GM12878 (cell line): Measurements from ENCODE around the gene LAP3. TPM values are rescaled to one million over a fixed set of nuclear protein-coding genes. Genes with fewer than 3 reads are reported as not detected.

Source experiments
- ATAC-seq: fragments of 200-7000 bp; cut with Tn5 transposase; 3 replicates; pipeline ENCODE4 v1.9.1; 2020; ENCODE audit warnings: mild to moderate bottlenecking, moderate library complexity
- BruUV-seq: library from RNA; stranded (reverse); fragments of 400-500 nt; replicated peaks from 2 replicates; lab custom pipeline; 2021; lab: Mats Ljungman, UMichigan
- CTCF ChIA-PET: fragments of 300-600 bp; sonication (Branson Sonifier 250); formaldehyde crosslinking; extraction: SDS; loops from one replicate; lab custom pipeline; 2021; ENCODE audit warnings: inconsistent platforms; lab: Yijun Ruan, JAX
- POLR2A ChIA-PET: fragments of 350-600 bp; formaldehyde crosslinking; extraction: SDS; loops from one replicate; lab custom pipeline; 2021; ENCODE audit warnings: inconsistent platforms; lab: Charles Lee
- RAD21 ChIA-PET: fragments of 300-600 bp; sonication (Branson Sonifier 250); formaldehyde crosslinking; loops from one replicate; lab custom pipeline; 2023; ENCODE audit warnings: antibody characterized with exemption; ENCODE audit not compliant: unreplicated experiment; lab: Charles Lee
- SMC1A ChIA-PET: fragments of 300-600 bp; sonication (Branson Sonifier 250); formaldehyde crosslinking; loops from one replicate; lab custom pipeline; 2023; ENCODE audit not compliant: unreplicated experiment, uncharacterized antibody; lab: Charles Lee
- DNase-seq: peaks from one replicate; pipeline ENCODE4 v3.0.0-alpha.2; 2011; ENCODE audit warnings: low read depth, low spot score
- FAIRE-seq: peaks from 3 replicates; lab custom pipeline; 2011; peaks lifted over from hg19 to GRCh38; lab: Jason Lieb, UNC
- H2AFZ ChIP-seq: 2 replicates; pipeline ENCODE4 v1.6.0; 2011; ENCODE audit warnings: low read depth, low read length, control low read depth; ENCODE audit not compliant: control insufficient read depth
- H3K27ac ChIP-seq: 2 replicates; pipeline ENCODE4 v1.5.1; 2011; ENCODE audit warnings: control low read depth; ENCODE audit not compliant: control insufficient read depth, insufficient read depth
- H3K27me3 ChIP-seq, 2 experiments: replicated peaks in 1 of 2; 2 replicates each; pipeline versions ENCODE4 v1.6.0 to v1.6.1; 2011; ENCODE audit warnings: low read length in 1 of 2; ENCODE audit not compliant: control insufficient read depth in 2 of 2, insufficient read depth in 2 of 2
- H3K36me3 ChIP-seq, 2 experiments: 2 replicates each; pipeline ENCODE4 v1.5.1; 2011; ENCODE audit warnings: low read length in 1 of 2; ENCODE audit not compliant: control insufficient read depth in 2 of 2, insufficient read depth in 2 of 2
- H3K4me1 ChIP-seq: 2 replicates; pipeline ENCODE4 v1.6.1; 2011; ENCODE audit warnings: mild to moderate bottlenecking, low read length, moderate library complexity, mixed read lengths; ENCODE audit not compliant: control insufficient read depth, insufficient read depth
- H3K4me2 ChIP-seq: 2 replicates; pipeline ENCODE4 v1.6.0; 2011; ENCODE audit warnings: control low read depth; ENCODE audit not compliant: control insufficient read depth, insufficient read depth
- H3K4me3 ChIP-seq: fragments of 200-600 bp; sonication (generic); 2 replicates; pipeline ENCODE4 v1.5.1; 2016
- H3K79me2 ChIP-seq: 2 replicates; pipeline ENCODE4 v1.6.0; 2011; ENCODE audit warnings: low read length; ENCODE audit not compliant: control insufficient read depth, insufficient read depth
- H3K9ac ChIP-seq: 2 replicates; pipeline ENCODE4 v1.8.0; 2011; ENCODE audit warnings: low read length, control low read depth, mixed read lengths; ENCODE audit not compliant: control insufficient read depth, insufficient read depth
- H3K9me3 ChIP-seq: replicated peaks from 3 replicates; pipeline ENCODE4 v1.5.1; 2011; ENCODE audit warnings: mild to moderate bottlenecking, low read length; ENCODE audit not compliant: control insufficient read depth, insufficient read depth
- H4K20me1 ChIP-seq: 2 replicates; pipeline ENCODE4 v1.6.0; 2011; ENCODE audit not compliant: control insufficient read depth, insufficient read depth
- BCL11A ChIP-seq: IDR thresholded peaks from 2 replicates; pipeline ENCODE4 v1.6.1; 2011; ENCODE audit warnings: low read depth, low read length
- CHD4 ChIP-seq: fragments of 200-600 bp; sonication (generic); IDR thresholded peaks from 2 replicates; pipeline ENCODE4 v1.6.1; 2016; ENCODE audit warnings: mild to moderate bottlenecking
- CREB1 ChIP-seq: IDR thresholded peaks from 2 replicates; pipeline ENCODE4 v1.6.1; 2012; ENCODE audit warnings: low read depth, mild to moderate bottlenecking, inconsistent platforms
- CREM ChIP-seq: IDR thresholded peaks from 2 replicates; pipeline ENCODE4 v1.6.1; 2014; ENCODE audit warnings: antibody characterized with exemption, low read depth
- DPF2 ChIP-seq: fragments of 450-650 bp; IDR thresholded peaks from 2 replicates; pipeline ENCODE4 v1.6.1; 2017; ENCODE audit warnings: mild to moderate bottlenecking
- JUND ChIP-seq: IDR thresholded peaks from 2 replicates; pipeline ENCODE4 v1.6.1; 2012; ENCODE audit warnings: low read depth, mild to moderate bottlenecking, low read length, improper control_type of control experiment, moderate library complexity
- NRF1 ChIP-seq: conservative IDR thresholded peaks from 2 replicates; pipeline ENCODE4 v1.6.1; 2011; ENCODE audit warnings: mild to moderate bottlenecking, low read depth, low read length, improper control_type of control experiment
- RAD51 ChIP-seq: fragments of 450-650 bp; IDR thresholded peaks from 2 replicates; pipeline ENCODE4 v1.6.1; 2016; ENCODE audit warnings: moderate library complexity, mild to moderate bottlenecking, inconsistent platforms
- RFX5 ChIP-seq: IDR thresholded peaks from 2 replicates; pipeline ENCODE4 v1.6.1; 2011; ENCODE audit warnings: low read depth, low read length, improper control_type of control experiment
- SKIL ChIP-seq: fragments of 450-650 bp; IDR thresholded peaks from 2 replicates; pipeline ENCODE4 v1.6.1; 2017; ENCODE audit warnings: mild to moderate bottlenecking, low read depth, inconsistent platforms; ENCODE audit not compliant: poor library complexity, severe bottlenecking
- TAF1 ChIP-seq: IDR thresholded peaks from 2 replicates; pipeline ENCODE4 v1.6.1; 2011; ENCODE audit warnings: mild to moderate bottlenecking, low read depth, low read length, borderline replicate concordance
- ZBTB33 ChIP-seq: fragments of 450-650 bp; IDR thresholded peaks from 2 replicates; pipeline ENCODE4 v1.6.1; 2017; ENCODE audit warnings: mild to moderate bottlenecking
- ZNF622 ChIP-seq: fragments of 450-650 bp; IDR thresholded peaks from 2 replicates; pipeline ENCODE4 v1.6.1; 2017; ENCODE audit warnings: mild to moderate bottlenecking, inconsistent platforms
- WGBS: methylation state at CpG from one replicate; pipeline ENCODE4 v1.1.6; 2016; ENCODE audit warnings: low lambda C conversion rate; ENCODE audit not compliant: insufficient replicate concordance, insufficient coverage; ENCODE audit errors: missing lambda C conversion rate; 5-methylcytosine and 5-hydroxymethylcytosine counted together
- in situ Hi-C: fragments of 300-500 bp; cut with MboI; formaldehyde crosslinking; loops from 9 replicates; pipeline ENCODE4 v1.14.3; 2018; ENCODE audit warnings: mixed read lengths
- intact Hi-C: fragments of 100-400 bp; cut with micrococcal nuclease; formaldehyde crosslinking; loops from one replicate; pipeline ENCODE4 v1.14.2; 2022; ENCODE audit not compliant: unreplicated experiment
- polyA plus RNA-seq, 11 experiments: library from polyadenylated mRNA; depleted of rRNA in 4 of 11; unstranded in 6 of 11; stranded (reverse) in 5 of 11; fragments of >200 nt; fragmentation: Nextera tagmentation in 4 of 11; fragmentation: Illumina TruSeq in 1 of 11; extraction: Ambion mirVana in 4 of 11; extraction: Trizol in 1 of 11; gene quantifications; 1 replicate in 1 of 11; 2 replicates in 10 of 11; pipeline versions ENCODE4 v1.2.1 to v1.2.3, GENCODE V29; 2011 to 2016; ENCODE audit warnings: inconsistent platforms in 2 of 11, missing spikeins in 2 of 11, low read depth in 1 of 11
- total RNA-seq, 4 experiments: library from RNA; depleted of rRNA in 3 of 4; stranded (reverse); fragments of >200 nt in 3 of 4; fragmentation: Illumina TruSeq in 1 of 4; extraction: Trizol in 1 of 4; gene quantifications; 2 replicates each; pipeline versions ENCODE4 v1.2.1 to v1.2.3, GENCODE V29; 2013 to 2021

The LAP3 gene
- total and polyA plus RNA-seq, 10 of the 15 experiments (the other 5 are each of a cell fraction or from before 2014, with no cell fraction given), result 134 to 249 (median 204) TPM

GRCh38 chr4:17550549-17550948 is 26.4 kb upstream of the LAP3 start:
- SMC1A ChIA-PET, result interaction anchor here (0.9 to 7.0 kb wide), 4 partner anchors 23 to 257 kb away, joined by 3 to 68 read pairs (median 23); partner anchors contain the start of genes DCAF16 and NCAPG
- DNase-seq (no peak), FAIRE-seq (no peak), ATAC-seq (no peak)
- RAD21 ChIA-PET, result interaction anchor here (5.0 kb wide), 1 partner anchor 257 kb away, joined by 63 read pairs; the partner anchor contains the start of genes DCAF16 and NCAPG
- no peak overlapping the region for H3K4me2 ChIP-seq
- H3K9me3 ChIP-seq, result no peaks in the 10 kb centered on the region
- H3K36me3 ChIP-seq, result no peaks in the 10 kb centered on the region
- H3K9ac ChIP-seq, result no peak overlapping the region
- POLR2A ChIA-PET, result no interaction called here
- H3K27me3 ChIP-seq, result no peaks in the 10 kb centered on the region
- CTCF ChIA-PET, result interaction anchor here (1.2 to 5.1 kb wide), 4 partner anchors 25 to 266 kb away, joined by 3 to 93 read pairs (median 37); partner anchors contain the start of genes DCAF16 and NCAPG
- intact Hi-C loops (no loop called here), in situ Hi-C loops (loop anchor here (10.0 kb wide), 1 partner anchor 814 kb away; no protein-coding TSS in a partner anchor)
- WGBS, result 87% methylated on average over 3 of the region's 3 CpGs
- H4K20me1 ChIP-seq, result no peaks in the 10 kb centered on the region
- no peaks in the 10 kb centered on the region for H3K79me2 ChIP-seq
- H3K4me3 ChIP-seq, result no peak overlapping the region
- no peak overlapping the region for H2AFZ ChIP-seq
- H3K4me1 ChIP-seq, result no peaks in the 10 kb centered on the region
- no peak overlapping the region for H3K27ac ChIP-seq
- TF ChIP-seq SKIL (no peak), BCL11A (no peak), ZBTB33 (no peak), ZNF622 (no peak), CREB1 (no peak), CREM (no peak), TAF1 (no peak), RFX5 (no peak), NRF1 (no peak), JUND (no peak), CHD4 (no peak), DPF2 (no peak), RAD51 (no peak)
- BruUV-seq, result no TSS peak
